ENCODE measurements around the gene CHRNA7.
"Not testable (repeated sequence)": the region's sequence is repeated elsewhere in the genome, so short reads cannot be mapped to it uniquely, and the experiment has no call there.

- not testable (repeated sequence) for TF ChIP-seq CTCF, POLR2AphosphoS5, EP300, POLR2A (IDR thresholded peaks at IDR 0.05)
These were observed 163.5 kb downstream of the CHRNA7 start for GRCh38 chr15:32193780-32194179.
